ENCODE measurements around the gene TNIP2.
"Not testable (repeated sequence)": the region's sequence is repeated elsewhere in the genome, so short reads cannot be mapped to it uniquely, and the experiment has no call there.

- TF ChIP-seq YY1 (IDR thresholded peaks at IDR 0.05; ENCODE audit: extremely low read depth, insufficient replicate concordance, low read depth, low read length); EZH2 (IDR thresholded peaks at IDR 0.05); POLR2A (IDR thresholded peaks at IDR 0.05; ENCODE audit: borderline replicate concordance, extremely low read depth, insufficient read depth, insufficient read length); FOSL1 (IDR thresholded peaks at IDR 0.05; ENCODE audit: low read depth); RAD21 (IDR thresholded peaks at IDR 0.05; ENCODE audit: low read depth); MAX (IDR thresholded peaks at IDR 0.05); CTCF (IDR thresholded peaks at IDR 0.05 in 2 of 3, conservative IDR thresholded peaks at IDR 0.05 in 1 of 3; ENCODE audit: borderline replicate concordance in 1 of 3, insufficient read depth in 1 of 3, low read depth in 2 of 3, low read length in 2 of 3); ZBTB33 (IDR thresholded peaks at IDR 0.05; ENCODE audit: extremely low read depth, insufficient replicate concordance, low read length); SRF (IDR thresholded peaks at IDR 0.05; ENCODE audit: low read depth); ELF1 (IDR thresholded peaks at IDR 0.05; ENCODE audit: borderline replicate concordance, low read depth); POLR2AphosphoS5 (IDR thresholded peaks at IDR 0.05; ENCODE audit: low read depth, low read length); ATF3 (IDR thresholded peaks at IDR 0.05); CEBPB (IDR thresholded peaks at IDR 0.05; ENCODE audit: low read depth); REST (IDR thresholded peaks at IDR 0.05; ENCODE audit: low read depth): not testable (repeated sequence)
These were observed 17.8 kb downstream of the TNIP2 start for GRCh38 chr4:2738296-2738695.

All from HCT116 (cell line).